Cardiac fibroblast (primary cell): ENCODE measurements around the gene USP25.

ENCODE experiments used
- DNase-seq, 2 donors: peaks; one replicate each; pipeline versions ENCODE4 v3.0.0 to v3.0.0-alpha.2; 2010; ENCODE audit warnings: low read depth in 2 of 2
- H3K4me3 ChIP-seq, 2 donors: replicated peaks in 1 of 2; 1 replicate in 1 of 2; 2 replicates in 1 of 2; pipeline ENCODE4 v1.5.1; 2011; ENCODE audit warnings: low read depth in 2 of 2, low read length in 2 of 2, mild to moderate bottlenecking in 2 of 2, moderate library complexity in 1 of 2
- TF ChIP-seq, protein P1 (sequence below): IDR thresholded peaks from one replicate; pipeline ENCODE4 v1.5.1; 2011; ENCODE audit warnings: low read depth, mild to moderate bottlenecking, low read length, inconsistent platforms

Gene USP25

DNA sequence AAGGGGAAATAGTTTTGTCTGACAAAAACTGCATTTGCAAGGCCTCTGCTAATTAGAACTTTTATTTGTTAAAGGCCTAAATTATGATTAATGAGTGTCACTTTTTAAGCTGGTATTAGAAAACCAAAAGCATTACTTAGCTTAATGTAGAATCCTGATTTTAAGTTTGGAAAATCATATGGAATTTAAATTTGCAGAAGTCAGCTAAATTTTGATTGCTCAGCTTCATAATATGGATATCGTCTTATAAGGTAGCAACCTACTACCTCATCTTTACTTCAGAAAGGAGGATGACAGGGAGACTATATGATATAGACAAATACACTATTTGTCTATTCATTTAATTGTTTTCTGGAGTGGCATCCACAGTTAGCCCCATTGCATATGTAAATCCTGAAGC lies 114.0 kb downstream of the USP25 start:
- H3K4me3 ChIP-seq, result no peak overlapping the region
- DNase-seq, result no peak
- TF ChIP-seq, protein P1, sequence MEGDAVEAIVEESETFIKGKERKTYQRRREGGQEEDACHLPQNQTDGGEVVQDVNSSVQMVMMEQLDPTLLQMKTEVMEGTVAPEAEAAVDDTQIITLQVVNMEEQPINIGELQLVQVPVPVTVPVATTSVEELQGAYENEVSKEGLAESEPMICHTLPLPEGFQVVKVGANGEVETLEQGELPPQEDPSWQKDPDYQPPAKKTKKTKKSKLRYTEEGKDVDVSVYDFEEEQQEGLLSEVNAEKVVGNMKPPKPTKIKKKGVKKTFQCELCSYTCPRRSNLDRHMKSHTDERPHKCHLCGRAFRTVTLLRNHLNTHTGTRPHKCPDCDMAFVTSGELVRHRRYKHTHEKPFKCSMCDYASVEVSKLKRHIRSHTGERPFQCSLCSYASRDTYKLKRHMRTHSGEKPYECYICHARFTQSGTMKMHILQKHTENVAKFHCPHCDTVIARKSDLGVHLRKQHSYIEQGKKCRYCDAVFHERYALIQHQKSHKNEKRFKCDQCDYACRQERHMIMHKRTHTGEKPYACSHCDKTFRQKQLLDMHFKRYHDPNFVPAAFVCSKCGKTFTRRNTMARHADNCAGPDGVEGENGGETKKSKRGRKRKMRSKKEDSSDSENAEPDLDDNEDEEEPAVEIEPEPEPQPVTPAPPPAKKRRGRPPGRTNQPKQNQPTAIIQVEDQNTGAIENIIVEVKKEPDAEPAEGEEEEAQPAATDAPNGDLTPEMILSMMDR, result no peak

DNA sequence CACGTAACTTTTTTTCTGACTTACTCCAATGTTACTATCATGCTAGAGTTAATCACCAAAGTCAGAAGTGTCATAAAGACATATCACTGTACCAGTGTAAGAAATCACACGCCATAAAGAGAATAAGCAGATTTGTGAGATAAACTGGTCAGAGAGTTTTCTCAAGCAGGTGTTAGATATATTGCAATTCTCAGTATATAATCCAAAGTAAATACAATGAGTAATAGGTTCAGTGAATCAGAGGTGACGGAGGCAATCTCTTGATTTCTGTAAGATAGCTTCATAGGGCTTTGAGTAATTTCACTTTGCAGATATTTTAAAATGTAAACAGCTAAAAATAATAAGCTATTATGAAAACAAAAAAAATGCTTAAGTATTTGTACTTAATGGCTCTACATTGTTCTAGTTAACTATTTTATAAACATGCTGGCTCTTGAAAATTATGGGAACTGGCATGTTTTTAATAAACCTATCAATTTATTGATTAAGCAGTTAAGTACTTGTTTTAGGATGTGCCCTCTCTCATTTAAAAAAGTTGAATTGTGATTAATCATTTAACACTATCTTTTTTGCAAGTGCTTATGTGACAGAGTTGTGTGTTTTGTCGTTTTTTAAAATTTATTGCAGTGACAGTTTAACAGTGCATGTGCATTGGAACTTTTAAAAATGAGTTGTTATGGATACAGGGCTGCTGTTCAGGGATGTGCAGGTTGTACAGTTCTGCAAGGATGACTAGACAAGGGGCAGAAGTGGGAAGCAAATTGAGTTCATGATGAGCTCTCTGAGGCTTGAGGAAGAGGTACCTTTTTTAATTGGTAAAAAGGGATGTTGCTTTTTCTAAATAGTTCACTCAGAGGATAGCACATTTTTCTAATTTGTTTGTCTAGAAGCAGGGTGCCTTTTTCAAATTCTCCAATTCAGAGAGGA lies 119.1 kb downstream of the USP25 start:
- TF ChIP-seq, protein P1, result no peak
- no peak overlapping the region for H3K4me3 ChIP-seq
- DNase-seq, result peak in 1 of 2 donors; percentile 73

DNA sequence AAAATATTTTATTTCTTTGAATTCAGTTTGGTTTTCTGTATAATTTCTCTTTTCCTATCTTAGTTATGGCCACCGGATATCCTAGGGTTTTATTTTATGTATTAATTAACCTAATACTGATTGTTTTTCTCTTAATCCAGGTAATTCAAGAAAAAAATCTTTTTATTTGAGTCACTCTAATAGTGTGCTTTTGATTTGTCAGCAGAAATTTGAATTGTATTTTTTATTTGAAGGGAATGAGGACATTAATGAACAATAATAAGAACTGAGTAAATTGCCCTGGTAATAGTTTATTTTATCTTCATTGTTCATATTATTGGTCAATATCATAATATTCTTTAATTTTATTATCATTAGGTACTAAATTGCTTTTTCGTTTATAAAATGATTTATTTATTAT lies 120.1 kb downstream of the USP25 start:
- no peak for DNase-seq
- TF ChIP-seq, protein P1, result no peak
- H3K4me3 ChIP-seq, result no peak overlapping the region

DNA sequence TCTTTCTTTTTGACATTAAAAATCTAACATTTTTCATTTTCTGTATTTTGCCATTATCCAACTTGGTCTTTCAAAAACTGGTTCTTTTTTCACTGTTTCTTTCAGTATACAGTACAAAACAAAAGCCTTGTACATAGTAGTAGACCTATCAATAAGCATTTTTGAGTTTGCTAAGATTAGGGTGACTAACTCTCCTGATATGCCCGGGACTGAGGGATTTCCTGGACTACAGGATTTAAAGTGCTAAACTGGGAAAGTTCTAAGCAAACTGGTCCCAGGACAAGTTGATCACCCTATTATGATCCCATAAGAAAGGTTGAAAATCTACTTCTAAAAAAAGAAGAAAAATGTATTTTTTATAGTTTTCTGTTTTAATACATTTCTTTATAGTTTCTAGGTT lies 120.9 kb downstream of the USP25 start:
- peak; percentile 65 for DNase-seq
- TF ChIP-seq, protein P1, result no peak
- H3K4me3 ChIP-seq, result no peak overlapping the region

DNA sequence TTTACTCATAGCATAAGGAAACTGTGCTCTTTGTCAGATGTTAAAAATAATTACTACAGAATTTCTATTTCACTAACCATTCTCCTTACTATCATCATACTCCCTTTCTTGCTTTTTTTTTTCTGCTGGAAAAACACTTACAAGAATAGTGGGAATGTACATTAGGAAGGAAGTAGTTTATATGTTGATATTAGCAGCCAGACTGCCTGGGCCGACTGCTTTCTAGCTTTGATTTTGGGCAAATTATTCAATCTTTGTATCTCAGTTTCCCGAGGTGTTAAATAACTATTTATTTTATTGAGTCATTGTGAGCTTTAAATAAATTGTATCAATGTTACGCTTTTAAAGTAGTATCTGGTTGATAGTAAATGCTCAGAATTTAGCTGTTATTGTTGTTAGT lies 122.4 kb downstream of the USP25 start:
- no peak for DNase-seq
- no peak overlapping the region for H3K4me3 ChIP-seq
- TF ChIP-seq, protein P1, result no peak

DNA sequence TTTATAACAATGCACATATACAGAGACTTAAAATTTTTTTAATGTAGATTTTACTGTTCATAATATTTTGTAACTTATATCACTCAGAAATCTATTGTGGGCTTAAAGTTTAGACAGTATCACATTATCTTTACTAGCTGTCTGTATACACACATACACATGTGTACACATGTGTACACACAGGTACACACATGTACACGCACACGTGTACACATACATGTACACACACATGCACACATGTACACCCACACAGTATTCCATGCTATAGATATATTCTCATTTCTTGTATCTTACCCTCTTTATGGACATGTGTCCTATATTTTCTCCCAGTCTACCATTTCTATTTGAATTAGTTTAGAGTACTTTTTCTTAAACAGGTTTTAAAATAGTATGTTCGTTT lies 123.3 kb downstream of the USP25 start:
- no peak for DNase-seq
- no peak overlapping the region for H3K4me3 ChIP-seq
- TF ChIP-seq, protein P1, result no peak
